Uterus (tissue), 2 donors: ENCODE results near the gene LLGL2.

Source experiments
- CTCF ChIP-seq, 4 experiments: fragments of 200-600 bp in 2 of 4; fragments of 450-650 bp in 2 of 4; sonication (generic) in 2 of 4; IDR thresholded peaks; one replicate each; pipeline ENCODE4 v1.5.1; 2016 to 2019; ENCODE audit warnings: antibody characterized with exemption in 4 of 4, mild to moderate bottlenecking in 2 of 4, moderate library complexity in 1 of 4
- POLR2A ChIP-seq, 2 donors: fragments of 450-650 bp; IDR thresholded peaks; one replicate each; pipeline ENCODE4 v1.6.1; 2016; ENCODE audit warnings: antibody characterized with exemption in 2 of 2, mild to moderate bottlenecking in 1 of 2, moderate library complexity in 1 of 2

DNA sequence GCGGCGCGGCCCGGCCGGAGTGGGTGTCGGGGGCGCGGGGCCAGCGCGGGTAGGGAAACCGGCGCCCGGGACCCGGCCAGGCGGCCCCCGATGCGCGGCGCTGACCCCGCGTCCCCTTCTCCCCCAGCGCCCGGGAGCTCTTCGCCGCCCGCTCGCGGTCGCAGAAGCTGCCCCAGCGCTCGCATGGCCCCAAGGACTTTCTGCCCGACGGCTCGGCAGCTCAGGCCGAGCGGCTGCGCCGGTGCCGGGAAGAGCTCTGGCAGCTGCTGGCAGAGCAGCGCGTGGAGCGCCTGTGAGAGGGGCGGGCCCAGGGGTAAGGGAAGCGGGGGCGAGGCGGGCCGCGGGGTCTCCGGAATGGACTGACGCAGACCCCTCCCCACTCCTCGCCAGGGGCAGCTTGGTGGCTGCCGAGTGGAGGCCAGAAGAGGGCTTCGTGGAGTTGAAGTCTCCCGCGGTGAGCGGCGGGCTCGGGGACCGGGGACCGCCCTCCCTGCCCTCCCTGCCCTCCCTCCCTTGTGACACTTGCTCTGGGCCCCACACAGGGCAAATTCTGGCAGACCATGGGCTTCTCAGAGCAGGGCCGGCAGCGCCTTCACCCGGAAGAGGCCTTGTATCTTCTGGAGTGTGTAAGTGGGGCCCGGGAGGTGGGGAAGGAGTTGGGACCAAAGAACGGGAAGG, 8.7 kb upstream of the LLGL2 start:
- TF ChIP-seq CTCF (IDR thresholded peaks at IDR 0.05) (no peak), POLR2A (IDR thresholded peaks at IDR 0.05) (no peak)
